Esophagus muscularis mucosa (tissue), 4 donors: Measurements from ENCODE around the gene SCAF11. TPM values are rescaled to one million over a fixed set of nuclear protein-coding genes. Genes with fewer than 3 reads are reported as not detected.
A peak's percentile ranks its signal among the peaks of the same experiment; 100 is the strongest.

Experiments
- DNase-seq: peaks from one replicate; pipeline ENCODE4 v3.0.0-alpha.2; 2017; ENCODE audit errors: extremely low spot score
- H3K27ac ChIP-seq, 4 donors: fragments of 200-600 bp; sonication (generic); replicated peaks in 1 of 4; 1 replicate in 3 of 4; 2 replicates in 1 of 4; pipeline ENCODE4 v1.5.1; 2016 to 2019; ENCODE audit warnings: mild to moderate bottlenecking in 1 of 4
- H3K27me3 ChIP-seq, 4 donors: fragments of 200-600 bp; sonication (generic); one replicate each; pipeline versions ENCODE4 v1.5.1 to v1.6.0; 2016 to 2019
- H3K36me3 ChIP-seq, 4 donors: fragments of 200-600 bp; sonication (generic); one replicate each; pipeline ENCODE4 v1.5.1; 2016 to 2019
- H3K4me1 ChIP-seq, 4 donors: fragments of 200-600 bp; sonication (generic); one replicate each; pipeline ENCODE4 v1.5.1; 2016 to 2019
- H3K4me3 ChIP-seq, 4 donors: fragments of 200-600 bp; sonication (generic); 1 replicate in 2 of 4; 2 replicates in 2 of 4; pipeline ENCODE4 v1.5.1; 2016 to 2019; ENCODE audit warnings: mild to moderate bottlenecking in 4 of 4, moderate library complexity in 1 of 4
- H3K9me3 ChIP-seq, 4 donors: fragments of 200-600 bp; sonication (generic); 1 replicate in 3 of 4; 2 replicates in 1 of 4; pipeline ENCODE4 v1.5.1; 2016 to 2019
- EP300 ChIP-seq: sonication (generic); formaldehyde crosslinking; IDR thresholded peaks from one replicate; pipeline ENCODE4 v1.6.1; 2017; ENCODE audit warnings: antibody characterized with exemption
- POLR2A ChIP-seq: fragments of 450-650 bp; IDR thresholded peaks from one replicate; pipeline ENCODE4 v1.6.1; 2017; ENCODE audit warnings: antibody characterized with exemption, moderate library complexity, mild to moderate bottlenecking, low read depth
- POLR2AphosphoS5 ChIP-seq, 2 donors: sonication (generic); formaldehyde crosslinking; IDR thresholded peaks; one replicate each; pipeline ENCODE4 v1.6.1; 2017; ENCODE audit warnings: antibody characterized with exemption in 2 of 2
- WGBS: methylation state at CpG from one replicate; pipeline ENCODE4 v1.1.5; 2018; 5-methylcytosine and 5-hydroxymethylcytosine counted together
- intact Hi-C: fragments of 100-400 bp; cut with DNase I; formaldehyde crosslinking; loops from one replicate; pipeline ENCODE4 v1.15.1; 2023
- total RNA-seq, 4 donors: library from RNA; depleted of rRNA; stranded (reverse); fragments of >200 nt; gene quantifications; one replicate each; pipeline versions ENCODE4 v1.1.0 to v1.2.1, GENCODE V29; 2016
- TF ChIP-seq, protein P1 (sequence below), 3 experiments: fragments of 200-600 bp in 2 of 3; fragments of 450-650 bp in 1 of 3; sonication (generic) in 2 of 3; IDR thresholded peaks; one replicate each; pipeline ENCODE4 v1.5.1; 2017 to 2019; ENCODE audit warnings: antibody characterized with exemption in 3 of 3, mild to moderate bottlenecking in 2 of 3, moderate library complexity in 1 of 3

SCAF11 gene
- total RNA-seq, 4 donors from 2014 or later: 117 to 150 (median 132) TPM

GRCh38 chr12:45977620-45978019 is 12.8 kb downstream of the SCAF11 start:
- peaks cover 61 to 91% (median 83%) of the 10 kb centered on the region in 4 donors for H3K4me1 ChIP-seq
- no peak overlapping the region for H3K27ac ChIP-seq
- no peaks in the 10 kb centered on the region for H3K9me3 ChIP-seq
- intact Hi-C loops: no loop called here
- DNase-seq: no peak
- TF ChIP-seq EP300 (no peak), POLR2AphosphoS5 (IDR thresholded peaks at IDR 0.05) (no peak), POLR2A (no peak)
- TF ChIP-seq, protein P1, sequence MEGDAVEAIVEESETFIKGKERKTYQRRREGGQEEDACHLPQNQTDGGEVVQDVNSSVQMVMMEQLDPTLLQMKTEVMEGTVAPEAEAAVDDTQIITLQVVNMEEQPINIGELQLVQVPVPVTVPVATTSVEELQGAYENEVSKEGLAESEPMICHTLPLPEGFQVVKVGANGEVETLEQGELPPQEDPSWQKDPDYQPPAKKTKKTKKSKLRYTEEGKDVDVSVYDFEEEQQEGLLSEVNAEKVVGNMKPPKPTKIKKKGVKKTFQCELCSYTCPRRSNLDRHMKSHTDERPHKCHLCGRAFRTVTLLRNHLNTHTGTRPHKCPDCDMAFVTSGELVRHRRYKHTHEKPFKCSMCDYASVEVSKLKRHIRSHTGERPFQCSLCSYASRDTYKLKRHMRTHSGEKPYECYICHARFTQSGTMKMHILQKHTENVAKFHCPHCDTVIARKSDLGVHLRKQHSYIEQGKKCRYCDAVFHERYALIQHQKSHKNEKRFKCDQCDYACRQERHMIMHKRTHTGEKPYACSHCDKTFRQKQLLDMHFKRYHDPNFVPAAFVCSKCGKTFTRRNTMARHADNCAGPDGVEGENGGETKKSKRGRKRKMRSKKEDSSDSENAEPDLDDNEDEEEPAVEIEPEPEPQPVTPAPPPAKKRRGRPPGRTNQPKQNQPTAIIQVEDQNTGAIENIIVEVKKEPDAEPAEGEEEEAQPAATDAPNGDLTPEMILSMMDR (IDR thresholded peaks at IDR 0.05): no peak
- no peaks in the 10 kb centered on the region for H3K27me3 ChIP-seq
- H3K4me3 ChIP-seq: no peak overlapping the region
- H3K36me3 ChIP-seq: no peaks in the 10 kb centered on the region

- intact Hi-C loops: no loop called here
- H3K9me3 ChIP-seq: no peaks in the 10 kb centered on the region
- no peaks in the 10 kb centered on the region for H3K27me3 ChIP-seq
- 93% methylated on average over 6 of the region's 6 CpGs for WGBS
- TF ChIP-seq EP300 (no peak), POLR2A (no peak), POLR2AphosphoS5 (IDR thresholded peaks at IDR 0.05) (no peak)
- TF ChIP-seq, protein P1 (IDR thresholded peaks at IDR 0.05): no peak
- H3K4me3 ChIP-seq: no peak overlapping the region
- no peak overlapping the region for H3K27ac ChIP-seq
- no peak for DNase-seq
- H3K4me1 ChIP-seq: peaks cover 68 to 91% (median 82%) of the 10 kb centered on the region in 4 donors
- peaks cover 0 to 6% (median 2%) of the 10 kb centered on the region in 4 donors for H3K36me3 ChIP-seq
Measured at GRCh38 chr12:45975506-45975905, 14.9 kb downstream of the SCAF11 start.

DNA sequence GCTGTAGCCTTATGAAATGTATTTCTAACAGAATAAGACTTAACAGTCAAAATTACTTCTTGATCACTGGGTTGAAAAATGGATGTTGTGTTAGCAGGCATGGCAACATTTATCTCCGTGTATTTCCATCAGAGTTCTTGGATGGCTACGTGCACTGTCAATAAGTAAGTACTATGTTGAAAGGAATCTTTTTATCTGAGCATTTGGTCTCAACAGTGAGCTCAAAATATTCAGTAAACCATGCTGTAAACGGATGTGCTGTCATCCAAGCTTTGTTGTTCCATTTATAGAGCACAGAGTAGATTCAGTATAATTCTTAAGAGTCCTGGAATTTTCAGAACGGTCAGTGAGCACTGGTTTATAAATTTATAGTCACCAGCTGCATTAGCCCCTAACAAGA is 15.5 kb downstream of the SCAF11 start:
- no peak overlapping the region for H3K4me3 ChIP-seq
- no peak overlapping the region for H3K27ac ChIP-seq
- WGBS: 73% methylated on average over 4 of the region's 4 CpGs
- peaks cover 0 to 6% (median 2%) of the 10 kb centered on the region in 4 donors for H3K36me3 ChIP-seq
- TF ChIP-seq POLR2AphosphoS5 (IDR thresholded peaks at IDR 0.05): no peak
- TF ChIP-seq POLR2A: no peak
- TF ChIP-seq EP300: no peak
- TF ChIP-seq, protein P1 (IDR thresholded peaks at IDR 0.05): no peak
- intact Hi-C loops: no loop called here
- H3K4me1 ChIP-seq: peaks cover 68 to 91% (median 81%) of the 10 kb centered on the region in 4 donors
- DNase-seq: no peak
- H3K27me3 ChIP-seq: no peaks in the 10 kb centered on the region
- H3K9me3 ChIP-seq: no peaks in the 10 kb centered on the region

DNA sequence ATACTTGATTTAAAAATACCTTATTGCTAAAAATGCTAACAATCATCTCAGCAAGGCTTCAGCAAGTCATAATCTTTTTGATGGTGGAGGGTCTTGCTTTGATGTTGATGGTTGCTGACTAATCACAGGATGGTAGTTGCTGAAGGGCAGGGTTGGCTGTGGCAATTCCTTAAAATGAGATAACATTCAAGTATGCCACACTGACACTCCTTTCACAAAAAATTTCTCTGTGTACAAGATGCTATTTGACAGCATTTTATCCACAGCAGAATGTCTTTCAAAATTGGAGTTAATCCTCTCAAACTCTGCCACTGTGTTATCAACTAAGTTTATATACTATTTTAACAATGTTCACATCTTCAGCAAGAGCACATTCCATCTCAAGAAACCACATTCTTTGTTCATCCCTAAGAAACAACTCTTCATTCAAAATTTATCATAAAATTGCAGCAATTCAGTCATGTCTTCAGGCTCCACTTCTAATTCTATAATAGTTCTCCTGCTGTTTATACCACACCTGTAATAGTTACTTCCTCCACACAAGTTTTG is 16.1 kb downstream of the SCAF11 start:
- no peak for DNase-seq
- TF ChIP-seq, protein P1 (IDR thresholded peaks at IDR 0.05): no peak
- no peak for TF ChIP-seq POLR2A
- no peak for TF ChIP-seq POLR2AphosphoS5 (IDR thresholded peaks at IDR 0.05)
- no peak for TF ChIP-seq EP300
- Histone ChIP-seq H3K27ac (no peak overlapping the region), H3K4me1 (peaks cover 67 to 91% (median 82%) of the 10 kb centered on the region in 4 donors), H3K36me3 (peaks cover 0 to 6% (median 2%) of the 10 kb centered on the region in 4 donors), H3K27me3 (no peaks in the 10 kb centered on the region), H3K4me3 (no peak overlapping the region), H3K9me3 (no peaks in the 10 kb centered on the region)
- intact Hi-C loops: no loop called here

DNA sequence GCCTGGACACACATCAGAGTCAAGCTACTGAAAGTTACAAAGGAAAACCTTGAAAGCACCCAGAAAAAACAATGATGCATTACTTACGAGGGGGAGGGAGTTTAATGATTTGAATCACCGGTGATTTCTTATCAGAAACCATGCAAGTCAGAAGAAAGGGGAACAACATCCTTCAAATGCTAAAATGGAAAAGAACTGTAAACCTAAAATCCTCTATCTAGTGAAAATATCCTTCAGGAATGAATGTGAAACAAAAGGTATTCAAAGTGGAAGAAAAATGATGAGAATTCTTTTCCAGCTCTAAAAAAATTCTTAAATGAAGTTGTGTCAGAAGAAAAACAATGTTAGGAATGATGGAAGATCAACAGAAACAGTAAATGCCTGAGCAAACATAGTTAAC is 16.8 kb downstream of the SCAF11 start:
- DNase-seq: no peak
- TF ChIP-seq POLR2A: no peak
- intact Hi-C loops: no loop called here
- Histone ChIP-seq H3K36me3 (peaks cover 0 to 6% (median 2%) of the 10 kb centered on the region in 4 donors), H3K27me3 (no peaks in the 10 kb centered on the region), H3K4me3 (no peak overlapping the region), H3K4me1 (peaks cover 70 to 91% (median 83%) of the 10 kb centered on the region in 4 donors), H3K27ac (peak overlapping the region in 1 of 4 donors; percentile 2), H3K9me3 (no peaks in the 10 kb centered on the region)
- 55% methylated on average over 2 of the region's 2 CpGs for WGBS
